Inflammatory macrophage treated with lipopolysaccharide for 4 hours (primary cell): Measurements from ENCODE around the gene ABHD16B.
"Not testable (repeated sequence)": the region's sequence is repeated elsewhere in the genome, so short reads cannot be mapped to it uniquely, and the experiment has no call there.

ENCODE experiments used
- DNase-seq: peaks from one replicate; pipeline ENCODE4 v3.0.0-alpha.2; 2020

The ABHD16B gene

DNA sequence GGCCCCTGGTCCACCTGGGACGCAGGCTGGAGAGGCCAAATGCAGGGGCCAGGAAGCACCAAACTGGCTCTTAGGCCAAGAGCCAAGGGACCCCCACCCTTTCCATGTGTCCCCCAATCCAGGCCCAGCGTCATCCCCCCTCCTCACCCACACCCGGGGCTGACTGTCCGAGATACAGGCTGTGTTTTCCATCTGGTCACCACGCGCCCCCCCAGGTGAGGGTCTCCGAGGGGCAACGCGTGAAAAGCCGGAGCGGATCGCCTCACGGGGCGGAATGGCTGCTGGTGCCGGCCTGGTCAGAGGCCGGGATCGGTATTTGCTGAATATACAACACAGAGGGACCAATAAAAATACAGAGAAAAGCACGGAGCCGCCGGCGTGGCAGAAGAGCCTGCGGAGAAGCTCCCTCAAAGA lies 5.2 kb upstream of the ABHD16B start:
- DNase-seq, result no peak

DNA sequence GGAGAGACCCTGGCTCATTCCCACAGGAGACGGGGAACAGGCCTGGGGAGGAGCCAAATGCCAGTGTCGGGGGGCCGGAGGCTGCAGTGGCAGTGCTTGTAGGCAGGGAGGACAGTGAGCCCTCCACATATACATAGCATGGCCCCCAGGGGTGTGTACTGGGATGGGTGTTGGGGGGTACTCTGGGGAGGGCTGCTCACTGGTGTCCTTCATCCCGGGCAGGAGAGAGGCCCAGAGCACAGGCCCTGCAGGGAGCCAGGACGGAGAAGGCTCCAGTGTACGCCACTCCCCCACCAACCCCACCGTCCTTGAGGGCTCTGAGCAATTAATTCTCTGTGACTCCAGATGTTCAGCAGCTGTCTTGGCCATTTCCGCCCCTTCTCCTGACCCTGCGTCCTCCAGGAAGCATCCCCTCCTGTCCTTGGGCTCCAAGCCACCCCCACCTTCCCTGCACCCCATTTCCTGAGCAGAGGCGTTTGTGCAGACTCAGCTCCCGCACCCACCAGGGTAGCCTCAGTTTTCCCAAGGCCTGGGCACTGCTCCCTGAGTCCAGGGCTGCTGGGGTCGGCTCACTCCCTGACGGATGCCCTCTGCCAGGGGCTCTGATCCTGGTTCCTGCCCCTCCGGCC lies 3.4 kb upstream of the ABHD16B start:
- no peak for DNase-seq

DNA sequence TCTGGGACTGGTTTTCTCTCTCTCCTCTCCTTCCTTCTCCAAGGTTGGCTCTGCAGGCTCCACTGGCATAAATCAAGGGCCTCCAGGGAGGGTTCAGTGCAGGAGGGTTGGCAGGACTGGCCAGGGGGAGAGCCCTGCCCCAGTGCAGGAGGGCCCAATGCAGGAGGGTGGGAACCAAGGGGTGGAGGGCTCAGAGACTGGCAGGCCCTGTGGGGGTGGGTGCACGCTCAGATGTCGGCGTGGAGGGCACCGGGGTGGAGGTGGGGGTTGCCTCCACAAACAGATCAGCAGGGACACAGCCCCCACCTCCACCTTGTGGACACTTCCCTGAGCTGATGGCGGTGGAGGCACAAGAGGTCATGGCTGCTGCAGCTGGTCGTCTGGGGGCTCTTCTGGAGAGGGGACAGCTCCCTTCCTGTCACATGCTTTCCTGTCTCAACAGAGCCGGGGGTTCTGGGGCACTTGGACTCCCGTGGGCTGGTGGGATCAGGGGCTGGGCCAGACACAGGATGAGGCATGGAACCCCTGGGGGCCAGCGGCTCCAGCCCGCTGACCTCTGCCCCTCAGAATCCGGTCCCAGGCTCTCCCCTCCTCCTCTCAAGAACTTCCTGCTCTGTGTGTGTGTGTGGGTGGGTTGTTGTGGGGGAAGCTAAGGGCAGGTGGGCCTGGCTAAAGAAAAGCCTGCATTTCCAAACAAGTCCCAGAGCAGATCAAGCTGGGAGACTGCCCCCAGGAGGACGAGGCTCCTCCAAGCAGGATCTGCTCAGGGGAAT lies 2.7 kb upstream of the ABHD16B start:
- no peak for DNase-seq

DNA sequence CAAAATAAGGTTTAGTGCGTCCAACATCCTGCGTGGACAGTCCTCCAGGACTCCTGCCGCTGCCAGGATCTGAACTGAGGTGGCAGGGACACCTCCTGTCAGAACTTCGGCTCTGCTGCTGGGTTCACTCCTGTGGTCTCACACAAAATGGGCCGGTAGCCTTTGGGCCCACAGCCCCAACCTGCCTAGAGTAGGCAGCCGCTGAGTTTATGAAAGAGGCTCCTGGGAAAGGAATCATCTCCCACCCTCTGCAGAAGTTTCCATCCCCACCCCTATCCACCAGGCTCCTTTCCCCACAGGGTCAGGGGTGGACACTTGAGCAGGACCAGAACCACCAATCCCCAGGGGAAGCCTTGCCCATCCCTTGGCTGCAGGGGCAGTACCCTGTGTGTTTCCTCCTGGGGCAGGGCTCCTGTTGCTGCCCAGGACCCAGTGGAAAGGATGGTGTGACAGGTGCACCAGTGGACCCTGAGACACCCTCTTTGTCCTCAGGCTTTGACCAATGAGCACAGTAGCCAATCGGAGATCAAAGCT lies 2.1 kb upstream of the ABHD16B start:
- no peak for DNase-seq

DNA sequence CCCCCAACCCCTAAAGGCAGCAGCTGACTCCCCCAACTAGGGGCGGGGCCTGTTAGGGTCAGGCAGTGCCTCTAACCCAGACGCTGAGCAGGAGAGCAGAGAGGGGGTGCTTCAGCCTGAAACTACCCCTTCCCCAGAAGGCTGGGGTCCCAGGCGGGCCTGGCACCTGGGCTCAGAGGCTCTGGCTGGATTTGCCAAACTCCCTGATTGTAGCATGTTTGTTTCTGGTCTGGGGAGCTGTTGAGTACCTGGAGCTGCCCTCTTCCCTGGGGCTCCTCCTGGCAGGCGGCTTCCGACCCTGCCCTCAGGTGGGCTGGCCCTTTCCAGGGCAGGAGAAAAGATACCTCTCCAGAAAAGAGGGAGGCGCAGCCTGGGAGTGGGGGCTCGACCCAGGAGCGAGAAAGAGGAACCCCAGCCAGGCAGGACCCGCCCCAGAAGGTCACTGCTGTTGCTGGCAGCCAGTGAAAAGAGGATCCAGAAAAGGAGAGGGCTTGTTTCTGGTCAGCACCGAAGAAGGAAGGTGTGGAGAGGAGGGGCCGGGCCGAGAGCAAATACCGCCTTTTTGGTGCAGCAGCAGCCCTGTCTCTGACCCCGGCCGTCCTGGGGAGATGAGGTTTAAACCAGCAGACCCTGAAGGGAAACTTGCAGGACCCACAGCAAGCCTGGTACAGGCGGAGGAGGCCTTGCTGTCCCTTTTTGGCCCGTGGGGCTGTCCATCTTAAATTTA lies 810 bp upstream of the ABHD16B start:
- peak; percentile 54 for DNase-seq

DNA sequence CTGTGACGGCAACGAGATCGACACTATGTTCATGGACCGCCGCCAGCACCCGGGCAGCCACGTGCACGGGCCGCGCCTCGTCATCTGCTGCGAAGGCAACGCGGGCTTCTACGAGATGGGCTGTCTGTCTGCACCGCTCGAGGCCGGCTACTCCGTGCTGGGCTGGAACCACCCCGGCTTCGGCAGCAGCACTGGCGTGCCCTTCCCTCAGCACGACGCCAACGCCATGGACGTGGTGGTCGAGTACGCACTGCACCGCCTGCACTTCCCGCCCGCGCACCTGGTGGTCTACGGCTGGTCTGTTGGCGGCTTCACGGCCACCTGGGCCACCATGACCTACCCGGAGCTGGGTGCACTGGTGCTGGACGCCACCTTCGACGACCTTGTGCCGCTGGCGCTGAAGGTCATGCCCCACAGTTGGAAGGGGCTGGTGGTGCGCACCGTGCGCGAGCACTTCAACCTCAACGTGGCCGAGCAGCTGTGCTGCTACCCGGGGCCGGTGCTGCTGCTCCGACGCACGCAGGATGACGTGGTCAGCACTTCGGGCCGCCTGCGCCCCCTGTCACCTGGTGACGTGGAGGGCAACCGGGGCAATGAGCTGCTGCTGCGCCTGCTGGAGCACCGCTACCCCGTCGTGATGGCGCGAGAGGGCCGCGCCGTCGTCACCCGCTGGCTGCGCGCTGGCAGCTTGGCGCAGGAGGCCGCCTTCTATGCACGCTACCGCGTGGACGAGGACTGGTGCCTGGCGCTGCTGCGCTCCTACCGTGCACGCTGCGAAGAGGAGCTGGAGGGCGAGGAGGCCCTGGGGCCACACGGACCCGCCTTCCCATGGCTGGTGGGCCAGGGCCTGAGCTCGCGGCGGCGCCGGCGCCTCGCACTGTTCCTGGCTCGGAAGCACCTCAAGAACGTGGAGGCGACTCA lies 943 bp downstream of the ABHD16B start:
- no peak for DNase-seq

DNA sequence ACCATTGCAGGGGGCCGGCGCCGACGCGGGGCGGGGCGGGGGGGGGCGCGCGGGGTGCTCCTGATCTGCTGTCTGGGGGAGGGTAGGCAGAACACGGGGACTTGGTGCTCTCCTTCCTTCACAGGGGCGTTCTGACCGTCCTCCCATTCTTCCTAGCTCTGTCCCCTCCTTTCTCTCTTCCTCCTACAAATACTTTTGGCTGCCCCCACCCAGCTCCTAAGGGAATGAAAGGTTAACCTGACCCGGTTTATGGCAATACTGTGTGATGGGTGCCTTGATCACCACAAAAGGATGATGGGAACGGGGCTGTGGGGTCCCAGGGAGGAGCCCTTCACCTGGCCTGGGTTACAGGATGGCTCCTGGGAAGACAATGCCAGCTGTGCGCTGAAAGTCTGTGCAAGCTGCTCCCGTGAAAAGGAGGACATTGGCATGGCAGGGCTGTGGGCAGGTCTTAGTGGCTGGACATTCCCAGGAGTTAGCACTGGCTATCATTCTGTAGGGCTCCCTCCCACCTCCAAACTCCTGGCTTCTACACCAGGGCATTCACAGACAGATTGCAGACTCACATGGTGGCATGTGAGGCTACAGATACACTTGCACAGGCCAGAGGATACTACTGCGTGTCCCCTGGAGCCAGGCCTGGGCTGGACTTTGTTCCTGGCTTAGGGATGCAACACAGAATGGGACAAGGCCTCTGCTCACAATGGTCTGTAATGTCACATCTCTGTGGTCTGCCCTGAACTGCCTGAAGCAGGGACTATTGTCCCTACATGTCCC lies 1.9 kb downstream of the ABHD16B start:
- DNase-seq, result no peak

DNA sequence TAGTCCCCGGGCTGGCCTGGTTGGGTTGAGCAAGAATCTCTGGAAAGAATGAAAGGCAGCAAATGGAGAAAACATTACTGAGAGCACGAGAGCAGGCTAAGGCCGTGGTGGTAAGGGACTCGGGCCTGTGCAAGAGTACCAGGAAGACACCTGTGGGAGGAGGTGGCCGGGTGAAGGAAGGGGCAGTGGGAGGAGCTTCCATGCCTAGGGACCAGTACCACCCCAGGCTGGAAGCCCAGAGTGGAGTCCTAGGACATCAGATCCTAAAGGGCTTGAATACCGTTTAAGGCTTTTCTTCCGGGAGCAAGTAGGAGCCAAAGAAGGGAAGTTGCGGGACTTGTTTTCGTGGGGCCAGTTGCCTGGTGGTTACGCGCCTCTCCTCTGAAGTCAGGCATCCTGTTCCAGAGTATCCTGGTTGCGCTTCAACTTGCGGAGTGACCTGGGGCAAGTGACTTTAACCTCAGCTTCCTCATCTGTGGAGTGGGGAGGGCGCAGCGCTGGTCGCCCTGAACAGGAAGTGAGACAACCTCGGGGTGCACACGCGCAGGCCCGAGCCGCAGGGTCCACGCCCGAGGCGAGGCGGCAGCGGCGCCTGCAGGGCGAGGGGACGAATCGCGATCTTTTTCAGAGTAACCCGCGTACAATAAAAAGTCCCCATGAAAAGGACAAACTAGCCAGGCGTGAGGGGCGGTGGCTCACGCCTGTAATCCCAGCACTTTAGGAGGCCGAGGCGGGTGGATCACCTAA lies 2.7 kb downstream of the ABHD16B start:
- peak; percentile 97 for DNase-seq

DNA sequence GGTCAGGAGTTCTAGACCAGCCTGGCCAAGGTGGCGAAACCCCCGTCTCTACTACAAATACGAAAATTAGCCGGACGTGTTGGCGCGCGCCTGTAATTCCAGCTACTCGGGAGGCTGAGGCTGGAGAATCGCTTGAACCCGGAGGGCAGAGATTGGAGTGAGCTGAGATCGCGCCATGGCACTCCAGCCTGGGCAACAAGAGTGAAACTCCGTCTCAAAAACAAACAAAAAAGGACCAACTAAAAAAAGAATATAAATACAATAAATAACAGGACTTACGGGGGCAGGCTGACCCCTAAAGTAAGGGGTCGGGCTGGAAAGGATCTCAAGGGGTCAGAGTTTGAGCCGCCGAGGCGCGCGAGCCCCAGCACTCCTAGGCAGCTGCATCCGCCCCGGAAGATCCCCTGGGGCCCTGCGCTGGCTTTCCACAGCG lies 3.3 kb downstream of the ABHD16B start:
- no peak for DNase-seq

DNA sequence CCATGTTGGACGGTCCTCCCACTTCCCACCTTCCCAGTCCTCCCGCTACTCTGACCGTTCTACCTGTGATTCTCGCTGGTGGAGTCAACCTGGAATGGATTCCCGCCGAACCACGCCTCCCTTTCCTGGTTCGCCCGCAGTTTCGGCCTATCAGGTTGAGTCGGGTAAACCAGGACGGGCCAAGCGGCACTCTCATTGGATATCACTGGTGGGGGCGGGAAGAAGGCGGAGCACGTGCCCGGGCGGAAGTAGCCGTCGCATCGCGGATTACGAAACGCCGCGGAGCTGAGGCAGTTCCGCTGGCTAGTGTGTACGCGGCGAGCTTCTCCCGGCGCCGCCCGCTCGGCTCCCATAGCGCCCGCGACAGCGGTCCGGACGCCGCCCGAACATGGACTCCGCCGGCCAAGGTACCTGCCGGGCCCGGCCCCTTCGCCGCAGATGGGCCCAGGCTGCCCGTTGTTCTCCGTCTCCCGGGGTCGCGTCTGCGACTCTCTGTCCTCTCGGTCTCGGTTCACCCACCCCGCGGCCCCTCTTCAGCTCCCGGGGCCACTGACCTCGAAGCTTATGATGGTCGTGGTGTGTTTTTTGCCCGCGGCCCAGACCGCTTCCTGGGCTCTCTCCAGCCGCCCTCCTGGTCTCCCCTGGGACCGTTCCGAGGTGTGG lies 3.8 kb downstream of the ABHD16B start, which contains the start of gene TPD52L2:
TSS of gene TPD52L2 (plus strand) at position 293 of the 663 bp plus-strand sequence. CDS start at position 389, 96 bp downstream.
- DNase-seq, result peak; percentile 99

DNA sequence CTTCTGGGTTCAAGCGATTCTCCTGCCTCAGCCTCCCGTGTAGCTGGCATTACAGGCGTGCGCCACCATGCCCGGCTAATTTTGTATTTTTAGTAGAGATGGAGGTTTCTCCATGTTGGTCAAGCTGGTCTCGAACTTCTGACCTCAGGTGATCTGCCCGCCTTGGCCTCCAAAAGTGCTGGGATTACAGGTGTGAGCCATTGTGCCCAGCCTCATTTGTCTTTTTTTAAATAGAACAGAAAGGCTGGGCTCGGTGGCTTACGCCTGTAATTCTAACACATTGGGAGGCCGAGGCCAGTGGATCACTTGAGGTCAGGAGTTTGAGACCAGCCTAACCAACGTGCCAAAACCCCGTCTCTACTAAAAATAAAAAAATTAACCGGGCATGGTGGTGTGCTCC lies 5.7 kb downstream of the ABHD16B start:
- DNase-seq, result not testable (repeated sequence)

DNA sequence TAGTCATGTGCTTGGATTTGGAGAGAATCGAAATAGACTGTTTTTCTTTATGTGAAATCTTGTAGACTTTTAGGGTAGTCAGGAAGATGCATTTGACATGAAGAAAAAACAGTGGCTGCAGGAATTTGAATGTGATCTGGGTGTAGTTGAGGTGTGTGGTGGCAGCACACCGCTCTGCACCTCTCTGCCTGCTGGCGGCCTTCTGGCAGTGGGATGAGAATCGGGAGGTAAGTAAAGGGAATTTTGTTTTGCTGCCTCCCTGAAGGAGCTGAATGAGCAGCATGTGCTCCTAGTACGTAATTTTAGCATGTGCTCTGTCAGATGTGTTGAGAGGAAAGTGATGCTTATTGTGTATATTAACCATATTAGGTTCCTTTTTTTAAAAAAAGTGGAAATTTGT lies 7.0 kb downstream of the ABHD16B start:
- DNase-seq, result no peak

DNA sequence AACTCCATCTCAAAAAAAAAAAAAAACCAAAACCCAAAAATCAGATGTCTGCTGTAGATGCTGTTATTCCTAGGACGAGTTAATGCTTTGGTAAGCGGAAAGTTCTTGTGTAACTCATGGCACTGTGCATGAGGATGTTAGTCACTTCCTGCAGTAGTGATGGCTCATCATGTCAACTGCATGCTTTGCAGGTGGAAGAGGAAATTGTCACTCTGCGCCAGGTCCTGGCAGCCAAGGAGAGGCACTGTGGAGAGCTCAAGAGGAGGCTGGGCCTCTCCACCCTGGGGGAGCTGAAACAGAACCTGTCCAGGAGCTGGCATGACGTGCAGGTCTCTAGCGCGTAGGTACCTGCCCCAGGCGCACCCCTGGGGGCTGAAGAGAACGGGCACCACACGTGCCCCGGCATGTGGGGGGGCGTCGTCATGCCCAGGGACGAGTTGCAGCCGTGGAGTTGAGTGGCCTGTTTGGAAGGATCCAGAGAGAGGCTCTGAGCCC lies 12.2 kb downstream of the ABHD16B start:
- DNase-seq, result peak; percentile 97

DNA sequence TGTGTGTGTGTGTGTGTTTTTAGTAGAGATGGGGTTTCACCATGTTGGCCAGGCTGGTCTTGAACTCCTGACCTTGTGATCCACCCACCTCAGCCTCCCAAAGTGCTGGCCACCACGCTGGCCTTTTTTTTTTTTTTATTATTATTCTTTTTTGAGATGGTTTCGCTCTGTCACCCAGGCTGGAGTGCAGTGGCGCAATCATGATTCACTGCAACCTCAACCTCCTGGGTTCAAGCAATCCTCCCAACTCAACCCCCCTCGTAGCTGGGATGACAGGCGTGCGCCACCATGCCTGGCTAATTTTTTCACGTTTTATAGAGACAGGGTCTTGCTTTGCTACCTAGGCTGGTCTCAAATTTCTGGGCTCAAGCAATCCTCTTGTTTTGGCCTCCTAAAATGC lies 12.9 kb downstream of the ABHD16B start:
- peak; percentile 81 for DNase-seq

DNA sequence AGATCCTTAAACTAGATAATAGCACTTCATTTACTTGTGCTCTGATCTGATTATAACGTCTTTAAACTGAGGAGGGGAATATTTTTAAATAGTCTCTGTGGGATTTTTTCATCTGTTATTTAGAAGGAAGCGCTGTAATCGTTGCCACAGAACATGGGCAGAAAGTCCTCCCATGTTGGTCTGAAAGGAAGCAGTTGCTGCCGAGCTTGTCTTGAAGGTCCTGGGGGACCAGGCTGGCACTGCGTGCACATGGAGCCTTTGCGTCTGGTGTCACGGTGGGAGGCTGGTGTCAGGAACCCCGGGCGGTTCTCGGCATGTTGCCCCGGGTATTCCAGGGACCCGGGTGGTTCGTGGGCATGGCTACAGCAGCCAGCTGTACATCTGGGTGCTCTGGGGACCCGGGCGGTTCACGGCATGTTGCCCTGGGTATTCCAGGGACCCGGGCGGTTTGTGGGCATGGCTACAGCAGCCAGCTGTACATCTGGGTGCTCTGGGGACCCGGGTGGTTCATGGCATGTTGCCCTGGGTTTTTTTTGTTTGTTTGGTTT lies 15.3 kb downstream of the ABHD16B start:
- no peak for DNase-seq

DNA sequence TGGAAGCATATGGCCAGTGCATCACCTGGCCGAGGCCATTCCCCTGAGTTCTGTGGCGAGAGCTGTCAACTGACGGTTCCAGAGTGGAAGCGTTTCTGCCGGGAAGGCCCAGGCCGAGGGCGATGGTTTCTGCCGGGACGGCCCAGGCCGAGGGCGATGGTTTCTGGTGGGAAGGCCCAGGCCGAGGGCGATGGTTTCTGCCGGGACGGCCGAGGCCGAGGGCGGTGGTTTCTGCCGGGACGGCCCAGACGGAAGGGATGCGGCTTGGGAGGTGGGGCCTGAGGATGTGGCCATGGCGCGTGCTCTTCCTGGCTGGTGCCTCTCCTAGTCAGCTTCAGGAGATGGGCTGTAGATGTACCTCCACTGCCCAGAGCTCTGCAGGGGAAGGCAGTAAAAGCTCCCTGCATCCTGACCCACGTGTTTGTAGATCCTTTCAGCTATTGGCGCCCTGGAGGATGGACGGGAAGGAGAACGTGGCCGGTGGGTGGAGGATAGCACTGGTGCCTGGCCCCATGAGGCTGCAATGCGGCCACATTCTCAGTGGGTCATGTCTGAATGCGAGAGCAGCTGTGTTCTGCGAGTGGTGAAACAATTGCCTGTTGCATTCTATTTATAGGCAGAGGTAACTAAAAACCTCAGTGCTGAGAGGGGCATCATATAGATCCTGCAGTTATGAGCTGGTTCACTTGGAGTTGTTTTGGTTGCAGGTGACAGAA lies 16.6 kb downstream of the ABHD16B start:
- DNase-seq, result no peak

DNA sequence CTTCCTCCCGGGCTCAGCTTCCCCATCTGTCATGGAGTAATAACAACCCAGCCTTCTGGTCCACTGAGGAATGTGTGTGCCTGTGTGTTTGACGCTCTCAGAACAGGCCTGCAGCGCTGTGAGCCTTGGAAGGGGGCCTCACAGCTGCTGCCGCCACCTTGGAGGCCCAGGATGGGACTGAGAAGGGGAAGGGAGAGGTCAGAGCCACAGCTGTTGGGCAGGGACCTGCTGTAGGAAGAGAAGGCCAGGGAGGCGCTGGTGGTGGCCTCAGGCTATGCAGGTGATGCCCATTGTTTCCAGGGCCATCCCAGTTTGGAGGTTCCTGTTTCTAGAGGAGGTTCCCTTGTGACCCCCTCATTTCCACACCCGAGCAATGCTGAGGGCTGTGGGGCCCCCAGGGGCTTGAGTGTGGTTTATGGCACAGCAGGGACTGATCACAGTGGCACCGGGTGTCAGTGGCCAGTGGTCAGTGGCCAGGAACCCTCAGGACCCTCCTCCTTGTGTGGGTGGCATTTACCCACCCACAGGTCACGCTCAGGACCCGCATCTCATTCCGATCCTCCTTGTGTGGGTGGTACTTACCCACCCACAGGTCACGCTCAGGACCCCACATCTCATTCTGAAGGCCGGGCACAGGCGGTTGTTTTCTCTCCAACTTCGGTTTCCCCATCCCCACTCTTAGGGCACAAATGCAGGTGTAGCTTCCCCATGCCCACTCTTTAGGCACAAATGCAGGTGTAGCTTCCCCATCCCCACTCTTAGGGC lies 17.8 kb downstream of the ABHD16B start:
- no peak for DNase-seq

DNA sequence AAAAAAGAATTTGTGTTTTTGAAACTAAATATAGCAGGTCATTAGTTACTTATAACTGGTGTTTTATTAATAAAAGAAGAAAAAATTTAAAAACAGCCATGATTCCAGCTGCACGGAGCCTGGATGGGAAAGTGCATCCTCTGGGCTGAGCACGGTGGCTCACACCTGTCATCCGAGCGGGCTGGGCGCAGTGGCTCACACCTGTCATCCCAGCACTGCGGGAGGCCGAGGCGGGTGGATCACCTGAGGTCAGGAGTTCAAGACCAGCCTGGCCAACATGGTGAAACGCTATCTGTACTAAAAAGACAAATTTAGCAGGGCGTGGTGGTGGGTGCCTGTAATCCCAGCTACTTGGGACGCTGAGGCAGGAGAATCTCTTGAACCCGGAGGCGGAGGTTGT lies 19.6 kb downstream of the ABHD16B start:
- DNase-seq, result not testable (repeated sequence)
